HepG2 (cell line): ENCODE data around the gene YWHAH. TPM values are rescaled to one million over a fixed set of nuclear protein-coding genes. Genes with fewer than 3 reads are reported as not detected.

Source experiments
- ADNP ChIP-seq: sonication (generic); formaldehyde crosslinking; IDR thresholded peaks from 2 replicates; pipeline ENCODE4 v1.4.0; 2020; ENCODE audit warnings: missing genetic modification reagents
- AGO2 ChIP-seq: fragments of 200-400 bp; formaldehyde crosslinking; optimal IDR thresholded peaks from 2 replicates; pipeline ENCODE3; 2017; ENCODE audit warnings: mild to moderate bottlenecking, low read depth, low read length, moderate library complexity
- ARNT2 ChIP-seq: sonication (generic); formaldehyde crosslinking; IDR thresholded peaks from 2 replicates; pipeline ENCODE4 v1.8.0; 2022; ENCODE audit warnings: mild to moderate bottlenecking, low read depth, missing genetic modification reagents, moderate library complexity
- HCFC1 ChIP-seq: fragments of 150-350 bp; IDR thresholded peaks from 2 replicates; pipeline ENCODE4 v1.6.1; 2014; ENCODE audit warnings: low read depth, low read length
- HOXD1 ChIP-seq: sonication (generic); formaldehyde crosslinking; IDR thresholded peaks from 2 replicates; pipeline ENCODE4 v1.5.0; 2020; ENCODE audit warnings: missing genetic modification reagents
- KLF12 ChIP-seq: sonication (generic); formaldehyde crosslinking; IDR thresholded peaks from 2 replicates; pipeline ENCODE4 v1.4.0; 2020; ENCODE audit warnings: missing genetic modification reagents, borderline replicate concordance
- MLX ChIP-seq: IDR thresholded peaks from 2 replicates; pipeline ENCODE4 v1.6.1; 2016
- MXD1 ChIP-seq: sonication (generic); formaldehyde crosslinking; IDR thresholded peaks from 2 replicates; pipeline ENCODE4 v1.4.0; 2020; ENCODE audit warnings: mild to moderate bottlenecking, missing genetic modification reagents
- MZF1 ChIP-seq: sonication (generic); formaldehyde crosslinking; IDR thresholded peaks from 2 replicates; pipeline ENCODE4 v1.8.1; 2023; ENCODE audit warnings: mild to moderate bottlenecking, missing genetic modification reagents, borderline replicate concordance
- PAWR ChIP-seq: sonication (generic); formaldehyde crosslinking; IDR thresholded peaks from 2 replicates; pipeline ENCODE4 v1.4.0; 2020; ENCODE audit warnings: missing genetic modification reagents, mild to moderate bottlenecking, borderline replicate concordance
- POLR2AphosphoS5 ChIP-seq: IDR thresholded peaks from 2 replicates; pipeline ENCODE4 v1.6.1; 2012; ENCODE audit warnings: low read depth, low read length
- PRPF4 ChIP-seq: fragments of 200-400 bp; formaldehyde crosslinking; IDR thresholded peaks from 2 replicates; pipeline ENCODE4 v1.6.1; 2016; ENCODE audit warnings: low read length, low read depth; ENCODE audit not compliant: poor library complexity, severe bottlenecking
- STAG1 ChIP-seq: sonication (generic); formaldehyde crosslinking; IDR thresholded peaks from 2 replicates; pipeline ENCODE4 v1.4.0; 2020; ENCODE audit warnings: missing genetic modification reagents
- TERF1 ChIP-seq: sonication (generic); formaldehyde crosslinking; IDR thresholded peaks from 2 replicates; pipeline ENCODE4 v1.8.0; 2022; ENCODE audit warnings: mild to moderate bottlenecking, missing genetic modification reagents, moderate library complexity
- ZBTB43 ChIP-seq: sonication (generic); formaldehyde crosslinking; conservative IDR thresholded peaks from 2 replicates; pipeline ENCODE4 v1.4.0; 2020; ENCODE audit warnings: missing genetic modification reagents
- ZFX ChIP-seq: sonication (generic); formaldehyde crosslinking; IDR thresholded peaks from 2 replicates; pipeline ENCODE4 v1.4.0; 2020; ENCODE audit warnings: mild to moderate bottlenecking, low read depth, missing genetic modification reagents, moderate library complexity
- ZNF136 ChIP-seq: sonication (generic); formaldehyde crosslinking; IDR thresholded peaks from 2 replicates; pipeline ENCODE4 v1.8.1; 2022; ENCODE audit warnings: low read depth, mild to moderate bottlenecking, moderate library complexity, missing genetic modification reagents
- ZNF460 ChIP-seq: sonication (generic); formaldehyde crosslinking; IDR thresholded peaks from 2 replicates; pipeline ENCODE4 v1.5.1; 2020; ENCODE audit warnings: missing genetic modification reagents, mild to moderate bottlenecking, borderline replicate concordance
- ZNF484 ChIP-seq: sonication (generic); formaldehyde crosslinking; IDR thresholded peaks from 2 replicates; pipeline ENCODE4 v1.5.1; 2020; ENCODE audit warnings: mild to moderate bottlenecking, low read depth, missing genetic modification reagents, borderline replicate concordance
- ZNF564 ChIP-seq: sonication (generic); formaldehyde crosslinking; IDR thresholded peaks from 2 replicates; pipeline ENCODE4 v1.8.1; 2023; ENCODE audit warnings: mild to moderate bottlenecking, missing genetic modification reagents
- ZNF569 ChIP-seq: sonication (generic); formaldehyde crosslinking; IDR thresholded peaks from 2 replicates; pipeline ENCODE4 v1.5.0; 2020; ENCODE audit warnings: mild to moderate bottlenecking, missing genetic modification reagents, moderate library complexity, borderline replicate concordance
- ZNF577 ChIP-seq: sonication (generic); formaldehyde crosslinking; IDR thresholded peaks from 2 replicates; pipeline ENCODE4 v1.4.0; 2020; ENCODE audit warnings: mild to moderate bottlenecking, low read depth, missing genetic modification reagents, borderline replicate concordance
- ZNF580 ChIP-seq: IDR thresholded peaks from 2 replicates; pipeline ENCODE4 v1.6.1; 2016; ENCODE audit warnings: low read depth, borderline replicate concordance
- ZSCAN5A ChIP-seq: sonication (generic); formaldehyde crosslinking; IDR thresholded peaks from 2 replicates; pipeline ENCODE4 v1.8.0; 2022; ENCODE audit warnings: mild to moderate bottlenecking, missing genetic modification reagents, borderline replicate concordance
- polyA plus RNA-seq, 8 experiments: library from polyadenylated mRNA; depleted of rRNA in 3 of 8; stranded (reverse) in 7 of 8; unstranded in 1 of 8; fragments of >200 nt; fragmentation: Illumina TruSeq in 4 of 8; extraction: Trizol in 4 of 8; gene quantifications; 2 replicates each; pipeline versions ENCODE4 v1.2.1 to v1.2.3, GENCODE V29; 2011 to 2016; ENCODE audit warnings: low read depth in 4 of 8, missing spikeins in 1 of 8, mixed read lengths in 1 of 8; ENCODE audit not compliant: insufficient read depth in 1 of 8
- total RNA-seq, 5 experiments: library from RNA; depleted of rRNA; stranded (reverse); fragments of >200 nt; fragmentation: Illumina TruSeq; extraction: Trizol; gene quantifications; 2 replicates each; pipeline ENCODE4 v1.2.3, GENCODE V29; 2016; ENCODE audit warnings: low read depth in 1 of 5

Gene YWHAH
- total and polyA plus RNA-seq, 2 of the 13 experiments (the other 11 are each of a cell fraction or from before 2014, with no cell fraction given) = 35.6 to 92.7 TPM

GRCh38 chr22:31944700-31945442, 536 bp downstream of the YWHAH start (continued):
- TF ChIP-seq ZNF484 (no peak), ZFX (CRISPR knock-in tag) (peak; percentile 53), ARNT2 (CRISPR knock-in tag) (peak; percentile 86), KLF12 (peak; percentile 74; the same call in 1 of the 2 replicates), MLX (no peak), PRPF4 (no peak), MZF1 (CRISPR knock-in tag) (no peak), ZNF569 (CRISPR knock-in tag) (no peak), MXD1 (CRISPR knock-in tag) (peak; percentile 35), PAWR (CRISPR knock-in tag) (no peak), HCFC1 (no peak), TERF1 (CRISPR knock-in tag) (no peak), ZSCAN5A (CRISPR knock-in tag) (no peak), ZBTB43 (no peak), ZNF564 (CRISPR knock-in tag) (no peak), ZNF580 (CRISPR knock-in tag) (no peak), HOXD1 (peak; percentile 28; the same call in 1 of the 2 replicates), ZNF577 (no peak), AGO2 (peak; percentile 38), STAG1 (CRISPR knock-in tag) (no peak), ZNF136 (CRISPR knock-in tag) (no peak), ZNF460 (no peak), ADNP (CRISPR knock-in tag) (no peak), POLR2AphosphoS5 (no peak; the same call in 1 of the 2 replicates)
